ACC112 (cell line): ENCODE data around the gene ADD2.

ENCODE experiments used
- H2AFZ ChIP-seq: fragments of 200-600 bp; sonication (generic); one replicate; pipeline ENCODE4 v1.6.0; 2017; ENCODE audit warnings: antibody characterized with exemption, low read length; ENCODE audit not compliant: unreplicated experiment
- H3K27ac ChIP-seq: fragments of 200-600 bp; sonication (generic); 2 replicates; pipeline ENCODE4 v1.5.1; 2014; ENCODE audit warnings: low read depth, mild to moderate bottlenecking, antibody characterized with exemption, low read length, moderate library complexity
- H3K27me3 ChIP-seq: fragments of 200-600 bp; sonication (generic); 2 replicates; pipeline ENCODE4 v1.6.1; 2014; ENCODE audit warnings: mild to moderate bottlenecking, antibody characterized with exemption, low read length, moderate library complexity, mixed read lengths; ENCODE audit not compliant: insufficient read depth
- H3K36me3 ChIP-seq: fragments of 200-600 bp; sonication (generic); 2 replicates; pipeline ENCODE4 v1.6.1; 2016; ENCODE audit warnings: mild to moderate bottlenecking, antibody characterized with exemption, low read length, moderate library complexity, mixed read lengths; ENCODE audit not compliant: insufficient read depth
- H3K4me1 ChIP-seq: fragments of 200-600 bp; sonication (generic); one replicate; pipeline ENCODE4 v1.6.1; 2016; ENCODE audit warnings: low read length, mixed read lengths; ENCODE audit not compliant: insufficient read depth, unreplicated experiment, control insufficient read depth
- H3K4me3 ChIP-seq: fragments of 200-600 bp; sonication (generic); 2 replicates; pipeline ENCODE4 v1.5.1; 2014; ENCODE audit warnings: mild to moderate bottlenecking, low read depth, low read length
- H3K79me2 ChIP-seq: fragments of 200-600 bp; sonication (generic); one replicate; pipeline ENCODE4 v1.6.0; 2016; ENCODE audit warnings: low read length; ENCODE audit not compliant: control insufficient read depth, unreplicated experiment, insufficient read depth

The ADD2 gene

GRCh38 chr2:70670626-70671025 is 97.4 kb downstream of the ADD2 start:
- Histone ChIP-seq H3K4me3 (no peak overlapping the region), H3K79me2 (no peaks in the 10 kb centered on the region), H2AFZ (no peak overlapping the region), H3K4me1 (no peaks in the 10 kb centered on the region), H3K27me3 (peaks cover 39% of the 10 kb centered on the region), H3K27ac (no peak overlapping the region), H3K36me3 (no peaks in the 10 kb centered on the region)

DNA sequence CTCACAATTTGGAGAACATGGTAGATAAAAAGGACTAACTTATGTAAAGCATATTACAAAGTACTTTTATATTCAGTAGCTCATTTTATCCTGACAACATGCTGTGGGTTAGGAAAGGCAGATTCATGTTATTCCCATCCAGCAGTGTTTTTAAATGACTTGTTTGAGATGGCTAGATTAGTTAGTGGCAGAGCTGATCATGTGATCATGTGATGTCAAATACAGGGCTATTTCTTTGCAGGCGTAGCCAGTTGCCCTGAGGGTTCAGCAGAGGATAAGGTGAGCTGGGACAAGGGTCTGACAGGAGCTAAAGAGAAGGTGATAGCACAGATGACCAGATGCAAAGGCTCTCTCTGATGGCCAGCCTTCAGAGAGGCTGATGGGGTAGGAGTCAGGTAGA is 97.8 kb downstream of the ADD2 start:
- no peaks in the 10 kb centered on the region for H3K36me3 ChIP-seq
- H3K27me3 ChIP-seq = peaks cover 43% of the 10 kb centered on the region
- H2AFZ ChIP-seq = no peak overlapping the region
- no peaks in the 10 kb centered on the region for H3K79me2 ChIP-seq
- no peak overlapping the region for H3K27ac ChIP-seq
- H3K4me1 ChIP-seq = no peaks in the 10 kb centered on the region
- H3K4me3 ChIP-seq = no peak overlapping the region

- no peaks in the 10 kb centered on the region for H3K36me3 ChIP-seq
- H2AFZ ChIP-seq = no peak overlapping the region
- peaks cover 42% of the 10 kb centered on the region for H3K27me3 ChIP-seq
- H3K79me2 ChIP-seq = no peaks in the 10 kb centered on the region
- H3K4me1 ChIP-seq = no peaks in the 10 kb centered on the region
- H3K4me3 ChIP-seq = no peak overlapping the region
- H3K27ac ChIP-seq = no peak overlapping the region
Measured at GRCh38 chr2:70668911-70669310, 99.1 kb downstream of the ADD2 start.

- H3K36me3 ChIP-seq = no peaks in the 10 kb centered on the region
Measured at GRCh38 chr2:70668432-70668831, 99.6 kb downstream of the ADD2 start.

DNA sequence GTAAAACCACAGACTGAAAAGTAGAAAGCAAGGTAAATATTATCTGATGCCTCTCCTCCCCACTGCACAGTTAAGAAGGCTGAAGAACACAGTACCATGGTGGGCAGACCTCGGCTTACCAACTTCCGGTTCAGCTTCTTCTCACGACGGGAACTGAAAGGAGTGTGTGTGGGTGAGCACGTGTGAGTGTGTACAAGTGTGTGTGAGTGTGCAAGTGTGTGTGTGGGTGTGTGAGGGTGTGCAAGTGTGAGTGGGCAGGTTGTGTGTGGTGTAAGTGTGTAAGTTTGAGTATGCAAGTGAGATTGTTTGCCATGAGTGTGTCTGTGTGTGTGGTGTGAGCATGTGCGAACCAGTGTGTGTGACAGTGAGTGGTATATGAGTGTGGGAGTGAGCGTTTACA is 103.5 kb downstream of the ADD2 start:
- H3K4me1 ChIP-seq = no peaks in the 10 kb centered on the region
- H3K27ac ChIP-seq = no peak overlapping the region
- H3K79me2 ChIP-seq = no peaks in the 10 kb centered on the region
- H3K36me3 ChIP-seq = no peaks in the 10 kb centered on the region
- no peak overlapping the region for H3K4me3 ChIP-seq
- H2AFZ ChIP-seq = no peak overlapping the region
- H3K27me3 ChIP-seq = peaks cover 71% of the 10 kb centered on the region

More at GRCh38 chr2:70668432-70668831, 99.6 kb downstream of the ADD2 start:
- no peak overlapping the region for H3K27ac ChIP-seq
- H3K79me2 ChIP-seq = no peaks in the 10 kb centered on the region
- peaks cover 44% of the 10 kb centered on the region for H3K27me3 ChIP-seq
- no peak overlapping the region for H2AFZ ChIP-seq
- H3K4me1 ChIP-seq = no peaks in the 10 kb centered on the region
- H3K4me3 ChIP-seq = no peak overlapping the region

DNA sequence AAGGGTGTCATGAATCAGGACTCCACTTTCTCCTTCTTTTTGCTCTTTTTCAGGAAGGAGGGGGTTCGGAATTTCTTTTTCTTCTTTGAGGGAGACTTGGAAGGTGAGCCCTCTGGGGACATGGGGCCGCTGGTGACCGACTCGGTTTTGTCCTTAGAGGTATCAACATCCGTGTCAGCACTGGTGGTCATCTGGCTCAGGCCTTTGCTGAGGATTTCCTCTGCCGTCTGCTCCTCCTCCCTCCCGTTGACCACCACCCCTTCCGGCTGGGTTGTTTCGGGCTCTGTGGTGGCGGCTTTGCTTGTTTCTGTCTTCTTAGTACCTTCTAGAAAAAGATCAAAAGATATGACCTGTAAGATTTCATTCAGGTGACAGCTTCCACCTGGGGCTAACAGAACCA is 104.6 kb downstream of the ADD2 start:
- Histone ChIP-seq H3K36me3 (no peaks in the 10 kb centered on the region), H3K4me1 (no peaks in the 10 kb centered on the region)

DNA sequence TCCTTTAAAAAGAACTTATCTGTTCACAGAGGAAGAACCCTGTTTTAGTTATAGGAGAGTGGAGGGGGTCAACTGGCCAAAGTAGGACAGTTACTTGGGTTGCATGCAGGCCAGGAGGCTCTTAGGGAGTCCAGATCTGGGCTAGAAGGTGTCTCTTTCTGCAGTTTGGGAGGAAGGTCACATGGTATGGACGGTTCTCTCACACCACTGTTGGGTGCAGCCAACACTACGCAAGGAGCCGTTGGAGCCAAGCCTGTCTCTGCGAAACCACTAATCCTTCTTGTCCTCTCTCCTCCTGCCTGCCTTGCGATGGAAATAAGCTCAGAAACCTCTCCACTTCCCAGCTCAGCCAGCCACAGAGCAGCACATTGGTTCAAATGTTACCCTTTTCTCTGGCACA is 108.4 kb downstream of the ADD2 start:
- H3K27me3 ChIP-seq = peaks cover 93% of the 10 kb centered on the region
- H3K36me3 ChIP-seq = no peaks in the 10 kb centered on the region
- no peaks in the 10 kb centered on the region for H3K4me1 ChIP-seq
- H3K27ac ChIP-seq = no peak overlapping the region
- H3K4me3 ChIP-seq = no peak overlapping the region
- H2AFZ ChIP-seq = no peak overlapping the region
- no peaks in the 10 kb centered on the region for H3K79me2 ChIP-seq

More for the DNA sequence above, 104.6 kb downstream of the ADD2 start:
- H2AFZ ChIP-seq = no peak overlapping the region
- H3K4me3 ChIP-seq = no peak overlapping the region
- H3K27ac ChIP-seq = no peak overlapping the region
- H3K79me2 ChIP-seq = no peaks in the 10 kb centered on the region
- peaks cover 76% of the 10 kb centered on the region for H3K27me3 ChIP-seq

DNA sequence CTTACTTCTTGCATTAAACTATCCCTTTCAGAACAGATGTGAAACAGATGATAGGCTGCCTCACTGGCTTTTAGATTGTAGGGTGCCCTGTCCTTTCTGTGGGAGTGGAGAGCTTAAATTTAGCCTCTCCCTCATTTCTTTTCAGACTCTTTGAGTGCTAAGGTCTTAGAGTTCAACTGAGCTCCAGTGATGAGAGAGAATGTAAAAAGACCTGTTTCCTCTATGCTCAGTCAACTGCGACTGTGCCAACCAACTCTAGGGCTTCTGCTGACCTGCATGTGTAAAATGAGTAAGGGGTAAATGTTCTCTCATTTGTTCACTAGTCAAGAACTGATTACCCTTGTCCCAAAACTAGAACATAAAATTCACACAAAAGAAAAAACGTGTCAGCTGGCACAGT is 109.5 kb downstream of the ADD2 start:
- H3K27ac ChIP-seq = no peak overlapping the region
- H3K4me3 ChIP-seq = no peak overlapping the region
- H3K27me3 ChIP-seq = peaks cover 93% of the 10 kb centered on the region
- H2AFZ ChIP-seq = no peak overlapping the region
- H3K36me3 ChIP-seq = no peaks in the 10 kb centered on the region
- no peaks in the 10 kb centered on the region for H3K79me2 ChIP-seq
- H3K4me1 ChIP-seq = no peaks in the 10 kb centered on the region

DNA sequence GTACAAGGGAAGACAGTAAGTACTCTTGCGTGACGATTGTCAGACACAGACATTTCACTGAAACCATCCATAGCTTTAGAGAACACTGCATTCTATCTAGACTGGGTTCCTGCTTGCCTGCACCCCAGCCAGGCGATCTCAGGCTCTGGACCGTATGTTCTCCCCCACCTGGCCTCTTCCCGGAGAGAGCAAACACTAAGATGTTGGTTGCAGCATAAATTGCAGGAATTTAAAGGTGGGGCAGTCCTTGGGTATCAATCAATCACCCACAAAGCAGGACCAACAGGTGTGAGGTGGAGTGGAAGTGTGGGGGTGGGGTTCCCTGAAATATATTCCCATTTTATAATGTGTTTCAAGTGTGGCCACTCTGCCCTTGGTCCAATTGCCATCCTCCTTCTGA is 110.8 kb downstream of the ADD2 start:
- Histone ChIP-seq H3K27ac (no peak overlapping the region), H3K4me3 (no peak overlapping the region)

DNA sequence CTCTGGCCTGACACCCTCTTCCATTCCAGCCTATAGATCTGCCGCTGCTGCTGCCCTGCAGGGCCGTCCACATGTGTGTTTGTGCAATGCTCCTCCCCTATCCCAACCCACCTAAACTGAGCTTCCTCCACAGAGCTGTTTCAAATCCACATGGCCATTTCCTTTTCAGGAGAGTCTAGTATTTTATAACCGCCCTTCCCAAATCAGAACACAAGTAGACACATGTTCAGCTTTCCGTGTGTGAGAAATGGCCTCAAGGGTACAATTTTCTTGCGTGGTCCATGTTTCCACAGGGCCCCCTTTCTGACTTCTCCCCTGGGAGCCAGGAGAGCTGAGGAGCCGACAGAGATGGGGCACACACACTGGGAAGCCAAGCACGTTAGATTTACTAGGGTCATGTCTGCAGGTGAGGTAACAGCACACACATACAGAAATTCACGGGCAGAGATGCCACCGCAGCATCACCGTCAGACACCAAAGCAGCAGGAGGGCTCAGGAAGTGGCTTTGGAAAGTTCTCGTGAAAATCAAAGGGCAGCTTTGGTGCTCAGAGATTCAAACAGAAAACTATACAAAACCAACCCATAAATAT is 111.5 kb downstream of the ADD2 start:
- Histone ChIP-seq H3K4me3 (no peak overlapping the region), H3K4me1 (no peaks in the 10 kb centered on the region), H3K27me3 (peaks cover 92% of the 10 kb centered on the region), H2AFZ (no peak overlapping the region), H3K36me3 (no peaks in the 10 kb centered on the region), H3K27ac (no peak overlapping the region), H3K79me2 (no peaks in the 10 kb centered on the region)

More for the DNA sequence above, 110.8 kb downstream of the ADD2 start:
- Histone ChIP-seq H2AFZ (no peak overlapping the region), H3K36me3 (no peaks in the 10 kb centered on the region), H3K27me3 (peaks cover 92% of the 10 kb centered on the region), H3K4me1 (no peaks in the 10 kb centered on the region), H3K79me2 (no peaks in the 10 kb centered on the region)

DNA sequence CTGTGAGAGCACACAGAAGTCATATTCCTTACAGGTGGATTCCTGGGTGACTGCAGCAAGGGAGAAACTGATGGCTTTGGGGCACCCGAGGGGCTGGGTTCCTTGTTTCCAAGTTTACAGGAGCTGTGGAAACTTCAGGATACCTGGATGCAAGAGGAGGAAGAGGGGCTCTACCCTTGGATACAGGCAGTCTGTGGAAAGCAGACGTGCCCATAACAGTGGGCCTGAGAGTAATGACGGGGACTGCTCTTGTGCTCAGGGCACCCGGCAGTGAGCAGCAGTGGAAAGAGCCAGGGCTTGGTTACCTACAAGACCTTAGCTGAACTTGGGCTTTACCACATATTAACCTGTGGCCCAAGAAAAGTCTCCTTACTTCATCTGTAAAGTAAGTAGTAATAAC is 112.2 kb downstream of the ADD2 start:
- Histone ChIP-seq H3K27me3 (peaks cover 90% of the 10 kb centered on the region), H3K27ac (no peak overlapping the region), H3K36me3 (no peaks in the 10 kb centered on the region), H3K4me3 (no peak overlapping the region), H2AFZ (no peak overlapping the region), H3K4me1 (no peaks in the 10 kb centered on the region), H3K79me2 (no peaks in the 10 kb centered on the region)
